Kasumi-1 (cell line): ENCODE results near the gene CDC42BPB.

ENCODE experiments used
- DNase-seq, 2 experiments: peaks; one replicate each; lab custom pipeline; 2025; lab: John Stamatoyannopoulos, UW

CDC42BPB gene

GRCh38 chr14:102911991-102912761 lies 145.2 kb downstream of the CDC42BPB start:
- DNase-seq: no peak

- DNase-seq: no peak
Observed at GRCh38 chr14:102911541-102911951, 145.8 kb downstream of the CDC42BPB start.

- no peak for DNase-seq
Observed at GRCh38 chr14:102910442-102910841, 146.9 kb downstream of the CDC42BPB start.

GRCh38 chr14:102909911-102910310 lies 147.4 kb downstream of the CDC42BPB start:
- DNase-seq: no peak

GRCh38 chr14:102909462-102909861 lies 147.9 kb downstream of the CDC42BPB start:
- no peak for DNase-seq

- DNase-seq: no peak
Observed at GRCh38 chr14:102908766-102909455, 148.4 kb downstream of the CDC42BPB start.

GRCh38 chr14:102907980-102908730 lies 149.2 kb downstream of the CDC42BPB start:
- no peak for DNase-seq

- no peak for DNase-seq
Observed at GRCh38 chr14:102907303-102907844, 150.0 kb downstream of the CDC42BPB start.

GRCh38 chr14:102906616-102907302 lies 150.6 kb downstream of the CDC42BPB start:
- DNase-seq: no peak

- no peak for DNase-seq
Observed at GRCh38 chr14:102905116-102906108, 151.9 kb downstream of the CDC42BPB start.

GRCh38 chr14:102903889-102904512 lies 153.3 kb downstream of the CDC42BPB start:
- no peak for DNase-seq

- no peak for DNase-seq
Observed at GRCh38 chr14:102903248-102903888, 154.0 kb downstream of the CDC42BPB start.

GRCh38 chr14:102902523-102903247 lies 154.7 kb downstream of the CDC42BPB start:
- no peak for DNase-seq

- no peak for DNase-seq
Observed at GRCh38 chr14:102902086-102902485, 155.3 kb downstream of the CDC42BPB start.

- peak; percentile 9 to 18 for DNase-seq
Observed at GRCh38 chr14:102901633-102902032, 155.7 kb downstream of the CDC42BPB start.

- DNase-seq: no peak
Observed at GRCh38 chr14:102900631-102901571, 156.4 kb downstream of the CDC42BPB start.

GRCh38 chr14:102899516-102899900 lies 157.8 kb downstream of the CDC42BPB start:
- no peak for DNase-seq
